ENCODE data around the gene ABCC1. TPM values are rescaled to one million over a fixed set of nuclear protein-coding genes. Genes with fewer than 3 reads are reported as not detected.
"Not testable (repeated sequence)": the region's sequence is repeated elsewhere in the genome, so short reads cannot be mapped to it uniquely, and the experiment has no call there.

Gene ABCC1
- total RNA-seq, 1 experiment from 2014 or later, result 25.0 TPM

DNA sequence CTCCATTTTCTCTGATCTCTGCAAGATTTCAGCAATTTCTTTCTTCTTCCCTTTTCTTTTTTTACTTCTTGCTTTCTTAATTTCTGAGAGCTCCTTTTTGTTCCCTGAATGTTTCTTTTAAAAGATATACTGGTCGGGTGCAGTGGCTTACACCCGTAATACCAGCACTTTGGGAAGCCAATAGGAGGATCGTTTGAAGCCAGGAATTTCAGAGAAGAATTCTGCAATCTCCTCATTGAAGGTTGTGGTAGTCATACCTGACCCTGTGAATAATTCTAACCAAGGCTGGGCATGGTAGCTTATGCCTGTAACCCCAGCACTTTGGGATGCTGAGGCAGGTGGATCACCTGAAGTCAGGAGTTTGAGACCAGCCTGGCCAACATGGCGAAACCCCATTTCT is 15.6 kb upstream of the ABCC1 start:
- TF ChIP-seq EZH2 (IDR thresholded peaks at IDR 0.05; ENCODE audit: borderline replicate concordance, low read depth, low read length, poor library complexity, severe bottlenecking), result no peak
- TF ChIP-seq CTCF (conservative IDR thresholded peaks at IDR 0.05; ENCODE audit: low read depth, low read length), result no peak
- H3K9me3 ChIP-seq (ENCODE audit: low read depth, low read length, poor library complexity, severe bottlenecking), result no peaks in the 10 kb centered on the region
- H3K27me3 ChIP-seq (replicated peaks; ENCODE audit: insufficient read depth, low read depth, low read length, poor library complexity), result no peaks in the 10 kb centered on the region
- DNase-seq (ENCODE audit: low spot score), result no peak
- H3K27ac ChIP-seq (ENCODE audit: low read depth, low read length, poor library complexity, severe bottlenecking), result no peak overlapping the region
- intact Hi-C loops (cut with micrococcal nuclease; ENCODE audit: unreplicated experiment), result no loop called here
- POLR2A ChIA-PET (ENCODE audit: low non-redundant PET), result interaction anchor here (0.6 kb wide), 1 partner anchor 12 kb away, joined by 9 read pairs; no protein-coding TSS in a partner anchor
- no peaks in the 10 kb centered on the region for H3K4me1 ChIP-seq (ENCODE audit: insufficient read depth, low read length, poor library complexity, severe bottlenecking)
- CTCF ChIA-PET, result no interaction called here
- no TSS peak for BruUV-seq (replicated peaks)
- no peak overlapping the region for H3K4me3 ChIP-seq (ENCODE audit: low read depth, low read length, poor library complexity, severe bottlenecking)
- H3K36me3 ChIP-seq (ENCODE audit: insufficient read depth, low read length, poor library complexity, severe bottlenecking), result no peaks in the 10 kb centered on the region

DNA sequence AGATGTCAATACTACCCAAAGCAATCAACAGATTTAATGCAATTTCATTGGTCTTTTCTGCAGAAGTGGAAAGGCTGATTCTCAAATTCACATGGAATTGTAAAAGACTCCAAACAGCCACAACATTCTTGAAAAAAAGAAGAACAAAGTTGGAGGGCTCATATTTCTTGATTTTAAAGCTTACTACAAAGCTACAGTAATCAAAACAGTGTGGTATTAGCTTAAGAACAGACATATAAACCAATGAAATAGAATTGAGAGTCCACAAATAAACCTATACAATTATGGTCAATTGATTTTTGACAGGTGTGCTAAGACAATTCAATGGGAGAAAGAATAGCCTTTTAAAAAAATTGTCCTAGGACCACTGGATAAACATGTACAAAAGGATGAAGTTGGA is 14.4 kb upstream of the ABCC1 start:
- H3K9me3 ChIP-seq (ENCODE audit: low read depth, low read length, poor library complexity, severe bottlenecking), result no peaks in the 10 kb centered on the region
- no peaks in the 10 kb centered on the region for H3K27me3 ChIP-seq (replicated peaks; ENCODE audit: insufficient read depth, low read depth, low read length, poor library complexity)
- no peak overlapping the region for H3K4me3 ChIP-seq (ENCODE audit: low read depth, low read length, poor library complexity, severe bottlenecking)
- no peaks in the 10 kb centered on the region for H3K36me3 ChIP-seq (ENCODE audit: insufficient read depth, low read length, poor library complexity, severe bottlenecking)
- H3K27ac ChIP-seq (ENCODE audit: low read depth, low read length, poor library complexity, severe bottlenecking), result no peak overlapping the region
- DNase-seq (ENCODE audit: low spot score), result no peak
- intact Hi-C loops (cut with micrococcal nuclease; ENCODE audit: unreplicated experiment), result no loop called here
- no peaks in the 10 kb centered on the region for H3K4me1 ChIP-seq (ENCODE audit: insufficient read depth, low read length, poor library complexity, severe bottlenecking)
- ChIA-PET POLR2A (ENCODE audit: low non-redundant PET) (no interaction called here), CTCF (no interaction called here)
- no TSS peak for BruUV-seq (replicated peaks)
- no peak for TF ChIP-seq EZH2 (IDR thresholded peaks at IDR 0.05; ENCODE audit: borderline replicate concordance, low read depth, low read length, poor library complexity, severe bottlenecking)
- no peak for TF ChIP-seq CTCF (conservative IDR thresholded peaks at IDR 0.05; ENCODE audit: low read depth, low read length)

DNA sequence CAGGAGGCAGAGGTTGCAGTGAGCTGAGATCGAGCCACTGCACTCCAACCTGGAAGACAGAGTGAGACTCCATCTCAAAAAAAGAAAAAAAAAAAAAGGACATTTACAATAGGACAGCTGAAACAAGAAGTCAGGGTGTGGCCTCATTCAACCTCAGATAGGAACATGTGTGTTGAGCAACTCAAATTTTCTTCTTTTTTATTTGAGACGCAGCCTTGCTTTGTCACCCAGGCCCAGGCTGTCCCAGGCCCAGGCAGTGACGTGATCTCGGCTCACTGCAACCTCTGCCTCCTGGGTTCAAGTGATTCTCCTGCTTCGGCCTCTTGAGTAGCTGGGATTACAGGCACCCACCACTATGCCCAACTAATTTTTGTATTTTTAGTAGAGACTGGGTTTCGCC is 12.6 kb upstream of the ABCC1 start:
- POLR2A ChIA-PET (ENCODE audit: low non-redundant PET); intact Hi-C loops (cut with micrococcal nuclease; ENCODE audit: unreplicated experiment); H3K36me3 ChIP-seq (ENCODE audit: insufficient read depth, low read length, poor library complexity, severe bottlenecking); H3K27me3 ChIP-seq (replicated peaks; ENCODE audit: insufficient read depth, low read depth, low read length, poor library complexity); H3K9me3 ChIP-seq (ENCODE audit: low read depth, low read length, poor library complexity, severe bottlenecking); H3K27ac ChIP-seq (ENCODE audit: low read depth, low read length, poor library complexity, severe bottlenecking); CTCF ChIA-PET; BruUV-seq (replicated peaks); H3K4me1 ChIP-seq (ENCODE audit: insufficient read depth, low read length, poor library complexity, severe bottlenecking); H3K4me3 ChIP-seq (ENCODE audit: low read depth, low read length, poor library complexity, severe bottlenecking); DNase-seq (ENCODE audit: low spot score): not testable (repeated sequence)

GRCh38 chr16:15942931-15943690 is 6.3 kb upstream of the ABCC1 start:
- Histone ChIP-seq H3K27ac (ENCODE audit: low read depth, low read length, poor library complexity, severe bottlenecking) (no peak overlapping the region), H3K36me3 (ENCODE audit: insufficient read depth, low read length, poor library complexity, severe bottlenecking) (no peaks in the 10 kb centered on the region), H3K9me3 (ENCODE audit: low read depth, low read length, poor library complexity, severe bottlenecking) (no peaks in the 10 kb centered on the region), H3K27me3 (replicated peaks; ENCODE audit: insufficient read depth, low read depth, low read length, poor library complexity) (no peaks in the 10 kb centered on the region), H3K4me3 (ENCODE audit: low read depth, low read length, poor library complexity, severe bottlenecking) (no peak overlapping the region), H3K4me1 (ENCODE audit: insufficient read depth, low read length, poor library complexity, severe bottlenecking) (peaks cover 11% of the 10 kb centered on the region)
- TF ChIP-seq EZH2 (IDR thresholded peaks at IDR 0.05; ENCODE audit: borderline replicate concordance, low read depth, low read length, poor library complexity, severe bottlenecking), result no peak
- TF ChIP-seq CTCF (conservative IDR thresholded peaks at IDR 0.05; ENCODE audit: low read depth, low read length), result no peak
- intact Hi-C loops (cut with micrococcal nuclease; ENCODE audit: unreplicated experiment), result no loop called here
- no TSS peak for BruUV-seq (replicated peaks)
- ChIA-PET POLR2A (ENCODE audit: low non-redundant PET) (no interaction called here), CTCF (no interaction called here)
- no peak for DNase-seq (ENCODE audit: low spot score)
